NCI-H345 treated with DMSO at 0.1 percent for 48 hours (cell line): ENCODE measurements around the gene DLG5.

Experiments
- DNase-seq: peaks from one replicate; lab custom pipeline; 2025; ENCODE audit not compliant: unreplicated experiment; lab: John Stamatoyannopoulos, UW

DLG5 gene

DNA sequence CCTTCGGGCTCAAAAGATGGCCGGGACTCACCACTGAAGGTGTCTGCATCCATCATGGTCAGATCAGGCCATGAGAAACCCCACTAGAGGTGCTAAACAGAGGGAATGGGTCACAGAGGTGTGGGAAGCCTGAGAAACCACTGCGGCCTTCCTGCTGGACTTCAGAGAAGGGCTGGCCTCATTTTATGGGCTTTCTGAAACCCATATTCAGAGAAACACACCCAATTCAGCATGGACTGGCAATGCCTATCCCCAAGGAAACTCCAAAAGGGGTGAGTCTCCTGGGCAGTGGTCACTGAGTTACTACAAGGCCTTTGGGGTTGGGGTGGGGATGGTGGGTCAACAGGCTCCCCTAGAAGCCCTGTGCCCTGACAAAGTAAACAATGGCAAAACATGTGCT is 58.0 kb downstream of the DLG5 start:
- DNase-seq = no peak

DNA sequence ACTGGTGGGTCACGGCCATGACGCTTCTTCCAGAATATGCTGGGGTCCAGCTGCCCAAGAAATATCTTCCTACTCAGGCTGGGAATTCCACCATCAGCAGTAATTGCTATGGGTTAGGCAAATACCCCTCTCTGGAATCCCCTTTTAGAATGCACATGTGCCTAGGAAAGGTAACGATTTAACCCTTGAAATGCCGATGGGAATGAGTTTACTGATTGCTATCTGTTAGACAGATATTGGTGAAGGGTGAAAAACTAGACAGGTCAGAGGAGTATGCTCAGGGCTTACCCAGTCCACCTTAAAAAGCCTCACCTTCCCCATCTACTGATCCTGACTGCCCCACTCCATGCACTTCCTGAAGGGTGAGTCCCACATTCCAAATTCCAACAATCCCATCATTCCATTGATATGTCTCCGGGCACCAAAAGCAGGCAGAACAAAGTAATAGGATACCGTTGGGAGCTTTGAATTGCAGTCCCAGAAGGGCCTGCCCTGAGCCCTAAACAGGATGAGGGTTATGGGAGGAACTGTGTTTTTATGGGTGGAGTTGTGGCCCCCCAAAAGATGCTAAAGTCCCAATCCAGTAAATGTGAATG is 59.3 kb downstream of the DLG5 start:
- DNase-seq = no peak

DNA sequence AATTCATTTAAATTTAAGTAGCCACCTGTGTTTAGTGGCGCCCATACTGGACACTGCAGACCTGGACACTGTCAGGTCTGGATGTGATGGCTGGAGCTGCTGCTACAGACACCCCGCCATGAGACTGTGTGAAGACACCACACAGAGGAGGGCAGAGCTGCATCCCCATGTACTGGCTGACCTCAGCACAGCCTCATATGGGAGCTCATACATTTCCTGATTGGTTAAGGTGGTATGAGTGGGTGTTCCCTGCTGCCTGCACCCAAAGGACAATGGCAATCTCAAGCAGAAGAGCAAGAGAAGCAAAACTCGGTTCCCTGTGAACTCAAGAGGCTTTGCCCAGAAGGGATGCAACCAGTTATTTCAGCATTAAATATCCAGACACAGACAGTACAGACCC is 60.0 kb downstream of the DLG5 start:
- DNase-seq = no peak

DNA sequence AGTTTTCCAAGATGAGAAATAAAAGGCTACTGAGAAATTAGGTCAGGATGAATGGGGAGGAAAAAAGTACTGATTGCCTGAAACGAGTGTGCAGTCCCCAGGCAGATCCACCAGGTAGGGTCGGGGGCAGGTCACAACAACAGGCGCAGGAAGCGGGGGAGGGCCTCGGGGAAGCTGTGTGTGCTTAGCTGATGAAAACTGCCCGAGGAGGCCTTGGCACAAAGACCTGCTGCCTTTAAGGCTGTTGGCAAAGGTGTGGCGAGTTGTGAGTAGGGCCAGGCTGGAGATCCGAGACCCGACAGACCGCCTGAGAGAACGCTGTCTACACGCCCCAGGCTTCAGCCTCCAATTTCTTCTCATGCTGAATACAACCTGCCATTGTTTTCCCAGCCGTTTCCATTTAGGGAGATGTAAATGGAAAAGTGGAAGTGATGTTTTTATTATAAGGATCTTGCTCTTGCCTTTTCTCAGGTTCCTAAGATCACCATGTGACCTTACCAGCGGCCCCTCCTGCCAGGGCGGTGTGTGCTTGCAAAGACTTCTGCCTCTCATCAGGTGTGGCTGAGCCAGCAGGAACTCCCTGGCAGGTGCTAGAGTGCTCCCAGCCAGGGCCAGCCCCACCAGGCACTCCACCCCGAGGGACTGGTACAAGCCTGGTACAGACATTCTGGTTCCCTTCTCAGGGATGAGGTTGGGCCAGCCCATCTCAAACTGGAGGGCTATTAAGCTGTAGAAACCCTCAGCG is 60.8 kb downstream of the DLG5 start:
- DNase-seq = peak; percentile 23

DNA sequence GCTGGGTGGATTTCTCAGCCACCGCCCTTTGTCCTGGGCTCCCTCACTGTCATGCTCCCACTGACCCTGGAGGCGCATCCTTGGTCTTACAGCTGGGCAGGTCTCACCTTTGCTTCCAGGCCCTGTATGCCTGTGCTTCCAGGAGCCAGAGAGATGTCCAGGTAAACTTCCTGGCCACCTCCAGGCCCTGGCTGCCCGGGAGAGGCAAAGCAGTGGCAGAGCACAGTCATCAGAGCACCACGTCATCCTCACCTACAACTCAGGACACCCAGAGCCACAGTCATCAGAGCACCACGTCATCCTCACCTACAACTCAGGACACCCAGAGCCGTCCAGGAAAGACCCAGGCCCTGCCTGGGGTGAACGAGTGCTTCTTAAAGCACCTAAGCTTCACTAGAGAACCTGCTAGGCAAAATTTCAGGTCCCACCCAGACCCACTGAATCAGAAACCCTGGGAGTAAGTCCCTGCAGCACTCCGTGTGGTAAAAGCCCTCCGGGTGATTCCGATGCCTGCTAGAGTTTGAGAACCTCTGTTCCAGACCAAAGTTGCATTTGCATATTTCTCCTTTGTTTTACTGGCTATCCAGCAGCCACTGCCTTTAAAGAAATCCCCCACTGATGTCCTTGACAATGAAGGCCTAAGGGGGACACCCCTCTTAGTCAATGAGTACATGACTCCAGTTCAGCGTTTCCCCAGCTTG is 62.3 kb downstream of the DLG5 start:
- no peak for DNase-seq

DNA sequence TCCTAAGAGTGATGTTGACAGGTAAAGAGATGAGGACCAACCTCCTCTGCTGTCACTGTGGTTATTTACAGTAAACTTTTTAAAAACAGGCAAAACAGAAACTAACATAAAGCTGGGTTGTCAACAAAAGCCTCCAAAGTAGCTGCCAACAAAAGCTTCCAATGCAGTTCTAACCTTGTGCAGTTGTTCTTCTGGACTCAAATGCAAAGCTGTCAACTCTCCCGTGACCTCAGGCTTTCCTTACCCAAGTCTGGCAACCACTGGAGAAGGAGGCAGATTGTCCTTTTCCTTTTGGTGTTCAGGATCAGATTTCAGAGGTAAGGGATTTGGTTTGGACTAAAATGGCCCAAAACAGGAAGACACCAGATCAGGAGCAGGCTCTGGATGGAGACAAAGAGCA is 63.1 kb downstream of the DLG5 start:
- DNase-seq = no peak

DNA sequence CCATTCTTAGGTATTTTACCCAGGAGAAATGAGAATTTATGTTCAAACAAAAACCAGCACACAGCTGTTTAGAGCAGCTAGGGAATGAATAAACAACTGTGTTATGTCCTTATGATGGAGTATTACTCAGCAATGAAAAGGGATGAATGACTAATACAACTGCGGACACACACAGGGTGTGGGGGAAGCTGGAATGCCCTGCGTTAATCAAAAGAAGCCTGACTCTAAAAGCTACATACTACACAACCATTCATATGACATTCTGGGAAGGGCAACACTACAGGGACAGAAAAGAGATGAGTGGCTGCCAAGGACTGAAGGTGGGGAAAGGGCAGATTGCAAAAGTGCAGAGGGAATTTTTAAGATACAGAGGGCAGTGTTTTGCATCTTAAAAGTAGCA is 64.0 kb downstream of the DLG5 start:
- no peak for DNase-seq

DNA sequence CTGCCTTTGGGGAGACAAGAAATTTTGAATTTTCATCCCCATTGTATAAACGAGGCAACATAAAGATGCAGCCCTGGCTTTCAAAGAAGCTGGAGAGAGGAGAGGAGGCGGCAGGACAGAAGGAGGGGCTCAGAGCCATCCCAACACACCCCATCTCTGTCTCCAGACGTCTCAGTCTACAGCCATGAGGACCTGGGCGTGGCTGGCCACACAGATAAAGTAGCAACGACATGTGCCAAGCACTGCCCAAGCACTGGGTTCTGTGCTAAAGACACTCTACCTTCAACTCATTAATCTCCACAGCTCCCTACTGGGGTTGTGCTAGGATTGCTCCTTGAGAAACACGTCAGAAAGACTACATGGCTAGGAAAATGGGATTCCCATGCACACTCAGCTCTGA is 65.2 kb downstream of the DLG5 start:
- DNase-seq = no peak

DNA sequence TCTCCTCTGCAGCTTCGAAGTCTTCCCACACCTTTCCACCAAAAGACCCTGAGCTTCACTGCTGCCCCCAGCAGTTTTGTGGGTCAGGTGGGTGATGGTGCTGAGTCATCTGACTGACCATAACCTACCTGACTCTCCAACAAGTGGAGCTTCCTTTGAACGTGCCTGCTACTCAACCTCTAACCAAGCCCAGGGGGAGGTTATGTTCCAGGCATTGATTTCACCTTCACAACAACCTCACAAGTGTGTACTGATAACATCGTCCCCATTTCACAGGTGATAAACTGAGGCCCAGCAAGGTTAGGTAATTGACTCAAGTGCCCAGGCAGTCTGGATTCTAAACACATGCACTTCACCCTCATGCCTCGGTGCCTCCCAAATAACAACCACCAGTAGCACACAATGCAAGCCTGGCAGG is 66.7 kb downstream of the DLG5 start:
- DNase-seq = no peak

DNA sequence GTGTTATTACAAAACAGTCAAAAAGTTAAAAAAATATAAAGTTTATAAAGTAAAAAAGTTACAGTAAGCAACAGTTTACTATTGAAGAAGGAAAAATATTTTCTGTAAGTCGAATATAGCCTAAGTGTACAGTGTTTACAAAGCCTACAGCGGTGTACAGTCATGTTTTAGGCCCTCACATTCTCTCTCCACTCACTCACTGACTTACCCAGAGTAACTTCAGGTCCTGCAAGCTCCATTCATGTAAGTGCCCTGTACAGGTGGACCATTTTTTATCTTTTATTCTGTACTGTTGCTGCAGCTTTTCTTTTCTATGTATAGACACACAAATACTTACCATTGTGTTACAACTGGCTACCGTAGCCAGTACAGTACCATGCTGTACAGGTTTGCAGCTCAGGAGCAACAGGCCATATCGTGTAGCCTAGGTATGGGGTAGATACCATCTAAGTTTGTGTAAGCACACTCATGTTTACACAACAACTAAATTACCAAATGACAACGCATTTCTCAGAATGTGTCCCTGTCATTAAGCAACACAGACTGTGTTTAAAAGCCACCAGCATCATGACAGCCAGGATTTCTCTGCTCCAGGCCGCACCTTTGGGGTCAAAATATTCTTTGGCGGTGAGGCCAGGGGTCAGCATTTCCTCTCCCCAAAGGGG is 67.2 kb downstream of the DLG5 start:
- DNase-seq = no peak

DNA sequence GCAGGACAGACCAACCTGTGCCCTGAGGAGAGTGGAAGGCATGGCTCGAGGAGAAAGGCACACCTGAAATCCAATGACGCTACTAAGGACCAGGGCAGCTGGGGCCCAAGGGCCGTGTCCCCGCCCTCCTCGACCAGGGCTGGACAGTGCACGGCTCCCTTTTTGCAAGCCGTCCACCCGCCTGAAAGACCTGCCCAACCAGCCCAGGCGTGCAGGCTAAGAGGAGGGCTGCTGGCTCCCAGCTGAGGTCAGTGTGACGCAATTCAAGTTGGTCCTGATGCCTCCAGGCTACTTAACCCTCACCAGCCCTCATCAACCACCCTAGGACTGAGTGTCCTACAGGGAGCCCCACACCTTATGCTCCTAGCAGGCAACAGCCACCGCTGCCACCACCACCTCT is 69.3 kb downstream of the DLG5 start:
- DNase-seq = no peak

DNA sequence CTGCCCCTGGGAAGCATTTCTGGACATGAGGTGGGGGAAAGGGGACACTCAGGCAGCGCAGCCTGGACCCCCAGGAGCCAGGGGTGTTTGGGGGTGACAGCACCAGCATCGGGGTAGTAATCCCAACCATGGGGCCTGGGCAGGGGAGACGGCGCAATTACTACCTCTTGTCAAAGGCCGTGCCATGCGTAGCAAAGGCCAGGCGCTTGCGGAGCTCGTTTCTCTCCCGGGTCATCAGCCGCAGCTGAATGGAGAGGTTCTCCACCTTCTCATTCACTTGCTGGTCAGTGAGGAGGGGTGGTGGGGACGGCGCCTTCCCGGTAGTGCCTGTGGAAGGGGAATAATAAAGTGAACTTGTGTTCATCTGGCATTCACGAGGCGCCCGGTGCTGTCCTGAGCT is 70.0 kb downstream of the DLG5 start:
- DNase-seq = no peak

DNA sequence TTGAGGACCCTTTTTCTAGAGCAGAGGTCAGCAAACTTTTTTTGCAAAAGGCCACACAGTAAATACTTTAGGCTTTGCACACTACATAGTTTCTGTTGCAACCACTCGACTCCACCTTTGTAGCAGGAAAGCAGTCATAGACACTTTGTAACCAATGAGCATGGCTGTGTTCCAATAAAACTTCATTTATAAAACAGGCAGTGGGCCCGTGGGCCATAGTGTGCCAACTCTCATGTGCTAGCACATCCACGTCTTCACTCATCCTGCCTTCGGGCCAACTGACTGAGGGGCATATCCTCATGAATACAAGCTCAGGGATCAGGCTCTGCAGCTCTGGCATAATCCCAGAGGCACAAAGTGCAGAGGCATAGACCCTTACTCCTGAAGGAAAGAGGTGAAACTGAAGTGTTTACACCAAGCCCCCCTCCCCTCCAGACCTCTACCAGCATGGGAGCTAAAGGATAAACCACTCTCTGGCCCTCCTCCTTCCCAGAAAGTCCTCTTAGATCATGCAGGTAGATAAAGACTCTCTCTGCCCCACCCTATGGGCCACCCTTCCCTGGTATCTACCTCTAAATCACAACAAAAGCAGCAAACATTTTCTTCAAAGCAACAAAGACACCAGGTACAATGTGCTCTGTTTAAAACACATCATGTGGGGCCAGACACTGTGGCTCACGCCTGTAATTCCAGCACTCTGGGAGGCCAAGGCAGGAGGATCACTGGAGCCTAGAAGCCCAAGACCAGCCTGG is 71.0 kb downstream of the DLG5 start:
- no peak for DNase-seq

DNA sequence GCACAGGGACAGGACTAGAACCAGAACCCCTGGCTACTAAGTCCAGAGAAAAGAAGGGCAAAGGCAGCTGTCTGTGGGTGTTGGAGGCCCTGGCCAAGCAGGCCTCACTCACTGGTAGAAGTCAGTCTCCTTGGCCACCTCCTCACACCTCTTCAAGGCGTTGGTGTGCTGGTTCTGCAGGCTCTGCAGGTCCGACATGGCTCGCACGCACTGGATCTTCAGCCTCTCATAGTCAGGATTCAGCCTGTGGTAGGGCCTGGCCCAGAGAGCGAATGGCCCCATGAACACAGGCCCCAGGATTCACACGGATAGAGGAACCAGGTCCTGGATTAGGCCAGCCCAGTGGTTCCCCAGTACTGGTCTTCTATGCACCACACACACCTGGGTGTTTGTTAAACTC is 72.4 kb downstream of the DLG5 start:
- no peak for DNase-seq

DNA sequence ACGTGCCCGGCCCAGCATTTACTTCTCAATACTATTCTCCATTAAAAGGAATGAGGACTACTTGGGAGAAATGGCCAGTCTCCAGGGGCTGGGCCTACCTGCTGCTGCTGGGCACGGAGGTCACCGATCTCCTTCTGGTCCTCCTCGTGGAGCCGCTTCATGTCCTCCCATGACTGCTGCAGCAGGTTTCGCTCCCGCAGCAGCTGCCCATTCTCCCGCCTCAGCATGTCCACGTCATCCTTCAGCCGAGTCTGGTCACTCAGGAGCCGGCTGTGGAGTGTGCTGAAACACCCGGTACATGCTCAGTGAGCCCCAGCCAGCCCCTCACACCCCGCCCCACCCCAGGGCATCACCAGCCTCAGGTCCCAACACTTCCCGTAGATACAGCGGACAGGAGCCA is 73.3 kb downstream of the DLG5 start:
- no peak for DNase-seq

DNA sequence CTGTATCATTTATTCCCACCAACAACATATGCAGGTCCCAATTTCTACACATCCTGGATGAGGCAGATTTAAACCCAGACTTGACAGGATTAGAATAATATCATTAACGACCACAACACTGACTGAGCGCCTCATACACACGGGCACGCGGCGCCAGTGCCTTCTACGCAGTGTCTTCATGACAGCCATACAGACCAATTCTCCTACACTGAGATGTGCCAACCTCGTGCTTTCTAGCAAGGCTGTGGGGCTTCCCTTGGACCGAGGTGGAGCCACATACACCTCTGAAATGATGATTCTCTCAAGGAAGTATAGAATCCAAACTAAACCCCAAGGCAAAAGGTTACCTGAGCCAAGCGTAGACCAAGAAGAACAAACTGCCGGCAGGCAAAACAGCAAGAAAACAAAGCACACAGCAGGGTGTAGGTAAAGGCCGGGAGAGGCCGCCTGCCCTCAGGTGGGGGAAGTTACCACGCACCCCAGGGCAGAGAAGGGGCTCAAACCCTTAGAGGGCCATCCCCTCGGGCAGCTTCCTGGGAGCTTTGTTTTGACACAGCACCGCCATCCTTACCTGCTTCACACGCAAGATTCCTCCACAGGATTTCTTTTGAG is 75.8 kb downstream of the DLG5 start:
- no peak for DNase-seq

DNA sequence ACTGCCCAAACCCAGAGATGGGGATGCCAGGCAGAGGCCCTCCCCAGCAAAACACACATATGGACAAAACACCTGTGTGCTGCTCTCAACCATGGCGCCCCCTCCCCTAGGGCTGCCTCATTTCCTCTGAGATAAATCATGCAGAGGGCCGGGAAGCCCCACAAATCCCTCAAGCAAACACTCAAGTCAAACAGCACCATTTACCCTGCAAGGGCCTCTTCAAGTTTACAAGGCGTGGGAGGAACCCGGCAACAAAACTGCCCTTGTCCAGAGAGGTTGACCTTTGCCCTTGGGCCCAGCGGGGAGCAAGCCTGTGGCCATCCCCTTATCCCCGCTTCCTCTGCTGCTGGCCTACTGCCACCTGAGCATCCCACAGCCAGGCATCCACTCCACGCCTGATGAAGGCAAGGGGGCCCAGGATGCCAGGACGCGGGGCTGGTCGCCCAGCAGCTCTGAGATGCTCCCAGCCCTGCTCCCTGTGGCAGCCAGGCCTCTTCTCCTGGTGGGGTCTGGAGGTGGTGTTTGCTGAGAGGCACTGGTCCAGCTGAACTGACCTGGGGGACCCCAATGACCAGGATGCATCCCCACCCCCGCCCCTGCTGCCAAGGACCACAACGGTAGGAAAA is 77.4 kb downstream of the DLG5 start:
- no peak for DNase-seq

DNA sequence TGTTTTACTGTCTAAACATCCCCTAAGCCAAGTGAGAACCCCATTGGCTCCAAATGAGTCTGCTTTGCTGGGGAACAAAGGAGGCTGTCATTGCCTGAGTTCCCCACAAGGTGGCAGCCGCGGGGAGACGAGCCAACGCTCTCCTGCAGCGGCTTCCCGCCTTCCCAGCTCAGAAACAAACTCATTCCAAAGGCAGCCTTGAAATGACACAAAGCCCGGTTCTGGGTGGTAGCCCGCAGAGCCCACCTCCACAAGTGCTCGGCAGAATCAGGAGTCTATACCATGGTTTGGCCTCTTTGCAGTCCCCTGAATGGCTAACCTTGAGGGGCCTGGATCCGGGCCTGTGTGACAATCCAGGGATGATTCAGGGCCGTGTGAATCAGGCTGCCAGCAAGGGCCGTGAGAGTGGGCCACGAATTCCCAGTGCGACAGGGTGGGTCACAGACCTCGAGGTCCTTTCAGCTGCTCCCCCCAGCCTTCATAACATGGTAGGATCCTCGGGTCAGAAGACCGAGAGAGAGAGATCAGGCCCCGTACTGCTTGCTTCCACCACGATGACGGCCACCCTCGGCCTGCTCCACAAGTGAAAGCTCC is 79.7 kb downstream of the DLG5 start:
- DNase-seq = peak; percentile 47

DNA sequence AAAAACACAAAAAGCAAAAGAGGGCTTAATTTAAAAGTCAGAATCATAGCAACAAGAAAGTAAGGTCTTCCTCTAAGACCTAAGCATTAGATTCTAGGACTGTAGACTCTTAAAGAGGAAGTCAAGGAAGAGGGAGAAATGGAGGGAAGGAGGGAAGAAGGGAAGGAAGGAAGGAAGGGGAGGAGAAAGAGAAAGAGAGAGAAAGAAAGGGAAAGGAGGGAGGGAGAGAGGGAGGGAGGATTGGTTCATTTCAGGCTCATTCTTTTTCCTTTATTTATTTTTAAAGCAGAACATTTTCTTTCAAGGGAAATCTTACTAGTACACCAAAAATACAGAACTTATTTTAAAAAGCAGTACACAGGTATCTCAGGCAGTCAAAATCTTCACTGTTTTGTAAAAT is 81.1 kb downstream of the DLG5 start:
- no peak for DNase-seq
